ENCODE data around the gene RXFP4. TPM values are rescaled to one million over a fixed set of nuclear protein-coding genes. Genes with fewer than 3 reads are reported as not detected.

RXFP4 gene
- total and polyA plus RNA-seq, 2 of the 13 experiments (the other 11 are each of a cell fraction or from before 2014, with no cell fraction given), result 0.38 to 1.4 TPM

DNA sequence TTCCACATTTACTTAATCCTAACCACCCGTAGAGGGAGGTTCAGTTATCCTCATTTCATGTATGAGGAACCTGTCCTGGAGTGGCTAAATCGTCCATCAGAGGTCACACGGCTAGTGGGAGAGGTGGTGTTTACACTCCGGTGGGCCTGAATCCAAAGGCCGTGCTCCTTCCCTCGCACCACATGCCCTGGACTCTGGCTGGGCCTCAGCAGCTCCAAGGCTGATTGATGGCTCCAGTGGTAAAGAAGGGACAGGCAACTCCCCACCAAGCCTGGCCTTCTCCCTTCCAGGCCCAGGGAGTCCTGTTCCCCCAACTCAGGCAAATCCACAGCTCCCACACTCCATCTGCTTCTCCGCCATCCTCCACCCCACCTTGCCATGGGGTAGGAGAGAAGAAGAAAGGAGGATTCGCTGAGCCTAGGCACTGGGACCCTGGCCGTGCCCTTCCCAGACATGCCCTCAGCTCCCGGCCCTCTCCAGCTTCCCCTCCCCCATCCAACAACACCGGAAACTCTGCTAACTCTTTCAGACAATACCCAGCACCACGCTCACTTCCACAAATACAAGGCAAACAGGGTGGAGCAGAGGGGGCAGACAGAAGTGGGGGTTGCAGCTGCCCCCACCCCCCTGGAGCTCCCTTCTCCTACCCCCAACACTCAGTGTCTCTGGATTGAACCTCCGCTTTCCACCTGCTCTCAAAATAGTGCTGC lies 26.1 kb downstream of the RXFP4 start (continued):
- no peak for TF ChIP-seq ZNF101 (CRISPR knock-in tag; IDR thresholded peaks at IDR 0.05; ENCODE audit: borderline replicate concordance, low read depth)
- no peak for TF ChIP-seq SRSF1 (optimal IDR thresholded peaks at IDR 0.05; ENCODE audit: low read depth, low read length)
- TF ChIP-seq, protein P1, sequence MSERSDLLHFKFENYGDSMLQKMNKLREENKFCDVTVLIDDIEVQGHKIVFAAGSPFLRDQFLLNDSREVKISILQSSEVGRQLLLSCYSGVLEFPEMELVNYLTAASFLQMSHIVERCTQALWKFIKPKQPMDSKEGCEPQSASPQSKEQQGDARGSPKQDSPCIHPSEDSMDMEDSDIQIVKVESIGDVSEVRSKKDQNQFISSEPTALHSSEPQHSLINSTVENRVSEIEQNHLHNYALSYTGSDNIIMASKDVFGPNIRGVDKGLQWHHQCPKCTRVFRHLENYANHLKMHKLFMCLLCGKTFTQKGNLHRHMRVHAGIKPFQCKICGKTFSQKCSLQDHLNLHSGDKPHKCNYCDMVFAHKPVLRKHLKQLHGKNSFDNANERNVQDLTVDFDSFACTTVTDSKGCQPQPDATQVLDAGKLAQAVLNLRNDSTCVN (CRISPR knock-in tag; IDR thresholded peaks at IDR 0.05; ENCODE audit: borderline replicate concordance), result no peak; the same call in 1 of the 2 replicates
- TF ChIP-seq, protein P2, sequence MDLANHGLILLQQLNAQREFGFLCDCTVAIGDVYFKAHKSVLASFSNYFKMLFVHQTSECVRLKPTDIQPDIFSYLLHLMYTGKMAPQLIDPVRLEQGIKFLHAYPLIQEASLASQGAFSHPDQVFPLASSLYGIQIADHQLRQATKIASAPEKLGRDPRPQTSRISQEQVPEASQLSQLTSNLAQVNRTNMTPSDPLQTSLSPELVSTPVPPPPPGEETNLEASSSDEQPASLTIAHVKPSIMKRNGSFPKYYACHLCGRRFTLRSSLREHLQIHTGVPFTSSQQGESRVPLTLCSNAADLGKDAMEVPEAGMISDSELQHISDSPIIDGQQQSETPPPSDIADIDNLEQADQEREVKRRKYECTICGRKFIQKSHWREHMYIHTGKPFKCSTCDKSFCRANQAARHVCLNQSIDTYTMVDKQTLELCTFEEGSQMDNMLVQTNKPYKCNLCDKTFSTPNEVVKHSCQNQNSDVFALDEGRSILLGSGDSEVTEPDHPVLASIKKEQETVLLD (CRISPR knock-in tag; IDR thresholded peaks at IDR 0.05; ENCODE audit: low read depth), result peak; percentile 21; the same call in 1 of the 2 replicates
- no peak for TF ChIP-seq ZNF432 (CRISPR knock-in tag; IDR thresholded peaks at IDR 0.05; ENCODE audit: borderline replicate concordance)
- TF ChIP-seq ZNF24 (IDR thresholded peaks at IDR 0.05), result no peak
- TF ChIP-seq, protein P3, sequence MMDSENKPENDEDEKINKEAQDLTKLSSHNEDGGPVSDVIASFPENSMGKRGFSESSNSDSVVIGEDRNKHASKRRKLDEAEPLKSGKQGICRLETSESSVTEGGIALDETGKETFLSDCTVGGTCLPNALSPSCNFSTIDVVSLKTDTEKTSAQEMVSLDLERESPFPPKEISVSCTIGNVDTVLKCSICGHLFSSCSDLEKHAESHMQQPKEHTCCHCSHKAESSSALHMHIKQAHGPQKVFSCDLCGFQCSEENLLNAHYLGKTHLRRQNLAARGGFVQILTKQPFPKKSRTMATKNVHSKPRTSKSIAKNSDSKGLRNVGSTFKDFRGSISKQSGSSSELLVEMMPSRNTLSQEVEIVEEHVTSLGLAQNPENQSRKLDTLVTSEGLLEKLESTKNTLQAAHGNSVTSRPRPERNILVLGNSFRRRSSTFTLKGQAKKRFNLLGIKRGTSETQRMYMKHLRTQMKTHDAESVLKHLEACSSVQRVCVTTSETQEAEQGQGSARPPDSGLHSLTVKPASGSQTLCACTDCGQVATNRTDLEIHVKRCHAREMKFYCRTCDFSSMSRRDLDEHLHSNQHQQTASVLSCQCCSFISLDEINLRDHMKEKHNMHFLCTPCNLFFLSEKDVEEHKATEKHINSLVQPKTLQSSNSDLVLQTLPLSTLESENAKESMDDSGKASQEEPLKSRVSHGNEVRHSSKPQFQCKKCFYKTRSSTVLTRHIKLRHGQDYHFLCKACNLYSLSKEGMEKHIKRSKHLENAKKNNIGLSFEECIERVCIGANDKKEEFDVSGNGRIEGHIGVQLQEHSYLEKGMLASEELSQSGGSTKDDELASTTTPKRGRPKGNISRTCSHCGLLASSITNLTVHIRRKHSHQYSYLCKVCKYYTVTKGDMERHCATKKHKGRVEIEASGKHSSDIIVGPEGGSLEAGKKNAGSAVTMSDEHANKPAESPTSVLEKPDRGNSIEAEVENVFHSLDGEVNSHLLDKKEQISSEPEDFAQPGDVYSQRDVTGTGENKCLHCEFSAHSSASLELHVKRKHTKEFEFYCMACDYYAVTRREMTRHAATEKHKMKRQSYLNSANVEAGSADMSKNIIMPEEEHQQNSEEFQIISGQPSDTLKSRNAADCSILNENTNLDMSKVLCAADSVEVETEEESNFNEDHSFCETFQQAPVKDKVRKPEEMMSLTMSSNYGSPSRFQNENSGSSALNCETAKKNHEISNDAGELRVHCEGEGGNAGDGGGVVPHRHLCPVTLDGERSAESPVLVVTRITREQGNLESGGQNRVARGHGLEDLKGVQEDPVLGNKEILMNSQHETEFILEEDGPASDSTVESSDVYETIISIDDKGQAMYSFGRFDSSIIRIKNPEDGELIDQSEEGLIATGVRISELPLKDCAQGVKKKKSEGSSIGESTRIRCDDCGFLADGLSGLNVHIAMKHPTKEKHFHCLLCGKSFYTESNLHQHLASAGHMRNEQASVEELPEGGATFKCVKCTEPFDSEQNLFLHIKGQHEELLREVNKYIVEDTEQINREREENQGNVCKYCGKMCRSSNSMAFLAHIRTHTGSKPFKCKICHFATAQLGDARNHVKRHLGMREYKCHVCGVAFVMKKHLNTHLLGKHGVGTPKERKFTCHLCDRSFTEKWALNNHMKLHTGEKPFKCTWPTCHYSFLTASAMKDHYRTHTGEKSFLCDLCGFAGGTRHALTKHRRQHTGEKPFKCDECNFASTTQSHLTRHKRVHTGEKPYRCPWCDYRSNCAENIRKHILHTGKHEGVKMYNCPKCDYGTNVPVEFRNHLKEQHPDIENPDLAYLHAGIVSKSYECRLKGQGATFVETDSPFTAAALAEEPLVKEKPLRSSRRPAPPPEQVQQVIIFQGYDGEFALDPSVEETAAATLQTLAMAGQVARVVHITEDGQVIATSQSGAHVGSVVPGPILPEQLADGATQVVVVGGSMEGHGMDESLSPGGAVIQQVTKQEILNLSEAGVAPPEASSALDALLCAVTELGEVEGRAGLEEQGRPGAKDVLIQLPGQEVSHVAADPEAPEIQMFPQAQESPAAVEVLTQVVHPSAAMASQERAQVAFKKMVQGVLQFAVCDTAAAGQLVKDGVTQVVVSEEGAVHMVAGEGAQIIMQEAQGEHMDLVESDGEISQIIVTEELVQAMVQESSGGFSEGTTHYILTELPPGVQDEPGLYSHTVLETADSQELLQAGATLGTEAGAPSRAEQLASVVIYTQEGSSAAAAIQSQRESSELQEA (CRISPR knock-in tag; IDR thresholded peaks at IDR 0.05; ENCODE audit: not compliant biosample characterization), result peak; percentile 71
- no peak for TF ChIP-seq RFXANK (CRISPR knock-in tag; IDR thresholded peaks at IDR 0.05)
- peak; percentile 63; the same call in 1 of the 2 replicates for TF ChIP-seq KMT2B (CRISPR knock-in tag; IDR thresholded peaks at IDR 0.05)
- TF ChIP-seq ARNT2 (CRISPR knock-in tag; IDR thresholded peaks at IDR 0.05; ENCODE audit: low read depth), result 0 out of 2 replicates have a peak, but pooled peaks have one; percentile 57
- TF ChIP-seq, protein P4, sequence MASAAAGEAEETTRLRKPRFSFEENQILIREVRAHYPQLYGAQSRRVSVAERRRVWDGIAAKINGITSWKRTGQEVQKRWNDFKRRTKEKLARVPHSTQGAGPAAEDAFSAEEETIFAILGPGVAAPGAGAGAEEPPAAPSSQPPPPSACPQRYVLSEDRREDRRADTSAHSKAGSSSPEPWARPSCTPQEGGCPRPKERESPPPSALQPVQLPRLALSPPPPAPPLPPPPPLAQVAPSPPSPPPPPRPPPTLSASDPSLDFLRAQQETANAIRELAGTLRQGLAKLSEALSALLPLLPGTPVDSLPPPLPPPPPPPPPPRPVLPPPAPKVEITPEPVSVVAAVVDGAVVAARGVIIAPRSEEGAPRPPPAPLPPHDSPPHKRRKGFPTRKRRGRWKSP (CRISPR knock-in tag; IDR thresholded peaks at IDR 0.05), result peak; percentile 20; the same call in 1 of the 2 replicates
- TF ChIP-seq SMAD1 (CRISPR knock-in tag; IDR thresholded peaks at IDR 0.05; ENCODE audit: borderline replicate concordance, low read depth), result no peak
- TF ChIP-seq, protein P5, sequence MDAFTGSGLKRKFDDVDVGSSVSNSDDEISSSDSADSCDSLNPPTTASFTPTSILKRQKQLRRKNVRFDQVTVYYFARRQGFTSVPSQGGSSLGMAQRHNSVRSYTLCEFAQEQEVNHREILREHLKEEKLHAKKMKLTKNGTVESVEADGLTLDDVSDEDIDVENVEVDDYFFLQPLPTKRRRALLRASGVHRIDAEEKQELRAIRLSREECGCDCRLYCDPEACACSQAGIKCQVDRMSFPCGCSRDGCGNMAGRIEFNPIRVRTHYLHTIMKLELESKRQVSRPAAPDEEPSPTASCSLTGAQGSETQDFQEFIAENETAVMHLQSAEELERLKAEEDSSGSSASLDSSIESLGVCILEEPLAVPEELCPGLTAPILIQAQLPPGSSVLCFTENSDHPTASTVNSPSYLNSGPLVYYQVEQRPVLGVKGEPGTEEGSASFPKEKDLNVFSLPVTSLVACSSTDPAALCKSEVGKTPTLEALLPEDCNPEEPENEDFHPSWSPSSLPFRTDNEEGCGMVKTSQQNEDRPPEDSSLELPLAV (CRISPR knock-in tag; conservative IDR thresholded peaks at IDR 0.05; ENCODE audit: low read depth), result no peak
- no peak for TF ChIP-seq SATB2 (CRISPR knock-in tag; IDR thresholded peaks at IDR 0.05)
- TF ChIP-seq KDM1A (CRISPR knock-in tag; IDR thresholded peaks at IDR 0.05), result no peak

Data from HepG2 (cell line).